GM23338 (cell line): ENCODE results near the gene THOP1. TPM values are rescaled to one million over a fixed set of nuclear protein-coding genes. Genes with fewer than 3 reads are reported as not detected.

Experiments
- ATAC-seq: fragments of 200-7000 bp; cut with Tn5 transposase; 3 replicates; pipeline ENCODE4 v1.9.1; 2020
- DNase-seq: peaks from one replicate; pipeline ENCODE4 v3.0.0-alpha.2; 2015; ENCODE audit warnings: low spot score
- H2AFZ ChIP-seq: fragments of 200-600 bp; sonication (generic); 2 replicates; pipeline ENCODE4 v1.8.0; 2016; ENCODE audit warnings: antibody characterized with exemption, mild to moderate bottlenecking, moderate library complexity
- H3F3A ChIP-seq: fragments of 200-600 bp; sonication (generic); replicated peaks from 2 replicates; pipeline ENCODE4 v1.8.0; 2017; ENCODE audit warnings: antibody characterized with exemption, mixed run types, low read depth
- H3K27ac ChIP-seq: fragments of 200-600 bp; sonication (generic); 2 replicates; pipeline ENCODE4 v1.6.1; 2016; ENCODE audit warnings: low read depth
- H3K27me3 ChIP-seq: fragments of 200-600 bp; sonication (generic); 2 replicates; pipeline ENCODE4 v1.8.0; 2016; ENCODE audit warnings: mild to moderate bottlenecking, mixed run types, moderate library complexity; ENCODE audit not compliant: insufficient read depth
- H3K36me3 ChIP-seq: fragments of 200-600 bp; sonication (generic); 2 replicates; pipeline ENCODE4 v1.8.0; 2016; ENCODE audit warnings: mild to moderate bottlenecking; ENCODE audit not compliant: insufficient read depth
- H3K4me1 ChIP-seq: fragments of 200-600 bp; sonication (generic); 2 replicates; pipeline ENCODE4 v1.8.0; 2016; ENCODE audit warnings: mild to moderate bottlenecking, moderate library complexity; ENCODE audit not compliant: insufficient read depth
- H3K4me2 ChIP-seq: fragments of 200-600 bp; sonication (generic); 2 replicates; pipeline ENCODE4 v1.7.1; 2017; ENCODE audit warnings: mixed run types
- H3K4me3 ChIP-seq: fragments of 200-600 bp; sonication (generic); 2 replicates; pipeline ENCODE4 v1.6.1; 2016; ENCODE audit warnings: mixed run types
- H3K79me2 ChIP-seq: fragments of 200-600 bp; sonication (generic); replicated peaks from 2 replicates; pipeline ENCODE4 v1.8.0; 2017; ENCODE audit warnings: mild to moderate bottlenecking; ENCODE audit not compliant: insufficient read depth
- H3K9me2 ChIP-seq: fragments of 200-600 bp; sonication (generic); 2 replicates; pipeline ENCODE4 v1.8.0; 2017; ENCODE audit not compliant: insufficient read depth
- H4K20me1 ChIP-seq: fragments of 200-600 bp; sonication (generic); replicated peaks from 2 replicates; pipeline ENCODE4 v1.8.0; 2017; ENCODE audit warnings: mild to moderate bottlenecking; ENCODE audit not compliant: insufficient read depth
- H3K27ac Mint-ChIP-seq: 2 replicates; pipeline ENCODE4 v1.8.0; 2020; ENCODE audit warnings: inconsistent platforms, mild to moderate bottlenecking, moderate library complexity, mixed read lengths
- H3K27me3 Mint-ChIP-seq: 3 replicates; pipeline ENCODE4 v1.8.0; 2022; ENCODE audit warnings: low read depth, mild to moderate bottlenecking, moderate library complexity, mixed read lengths, inconsistent platforms; ENCODE audit not compliant: insufficient read depth, poor library complexity
- H3K36me3 Mint-ChIP-seq: 3 replicates; pipeline ENCODE4 v1.8.0; 2021; ENCODE audit warnings: low read depth, mild to moderate bottlenecking, inconsistent platforms, moderate library complexity, mixed read lengths
- H3K4me1 Mint-ChIP-seq: 3 replicates; pipeline ENCODE4 v1.8.0; 2020; ENCODE audit warnings: mild to moderate bottlenecking, inconsistent platforms, mixed read lengths
- H3K4me3 Mint-ChIP-seq: 3 replicates; pipeline ENCODE4 v1.8.0; 2021; ENCODE audit warnings: moderate library complexity, mild to moderate bottlenecking, inconsistent platforms, mixed read lengths
- H3K9me3 Mint-ChIP-seq: 3 replicates; pipeline ENCODE4 v1.8.0; 2020; ENCODE audit warnings: moderate library complexity, mild to moderate bottlenecking, inconsistent platforms, mixed read lengths
- JUNB ChIP-seq: IDR thresholded peaks from one replicate; pipeline ENCODE4 v1.6.1; 2016; ENCODE audit warnings: antibody characterized with exemption; ENCODE audit not compliant: unreplicated experiment
- NANOG ChIP-seq: IDR thresholded peaks from 2 replicates; pipeline ENCODE4 v1.6.1; 2016; ENCODE audit warnings: antibody characterized with exemption, borderline replicate concordance
- POLR2AphosphoS5 ChIP-seq: IDR thresholded peaks from 2 replicates; pipeline ENCODE4 v1.6.1; 2016; ENCODE audit warnings: antibody characterized with exemption, low read depth
- STAT1 ChIP-seq: IDR thresholded peaks from one replicate; pipeline ENCODE4 v1.6.1; 2016; ENCODE audit warnings: antibody characterized with exemption; ENCODE audit not compliant: unreplicated experiment
- ZNF114 ChIP-seq: fragments of 250-450 bp; sonication (Bioruptor Pico); IDR thresholded peaks from 2 replicates; pipeline ENCODE4 v1.5.0; 2020; ENCODE audit warnings: mild to moderate bottlenecking, moderate library complexity
- polyA plus RNA-seq: library from polyadenylated mRNA; unstranded; fragments of >200 nt; fragmentation: Nextera tagmentation; extraction: Ambion mirVana; gene quantifications from 2 replicates; pipeline ENCODE4 v1.2.1, GENCODE V29; 2016
- total RNA-seq: library from RNA; depleted of rRNA; stranded (reverse); fragments of >200 nt; shearing (Covaris generic); gene quantifications from 2 replicates; pipeline ENCODE4 v1.2.3, GENCODE V29; 2014
- TF ChIP-seq, protein P1 (sequence below): fragments of 250-450 bp; sonication (Bioruptor Pico); IDR thresholded peaks from 2 replicates; pipeline ENCODE4 v1.5.0; 2020; ENCODE audit warnings: mild to moderate bottlenecking, moderate library complexity
- TF ChIP-seq, protein P2 (sequence below): IDR thresholded peaks from 2 replicates; pipeline ENCODE4 v1.6.1; 2016; ENCODE audit warnings: antibody characterized with exemption

The THOP1 gene
- total and polyA plus RNA-seq, 2 experiments from 2014 or later = 110 to 229 TPM

DNA sequence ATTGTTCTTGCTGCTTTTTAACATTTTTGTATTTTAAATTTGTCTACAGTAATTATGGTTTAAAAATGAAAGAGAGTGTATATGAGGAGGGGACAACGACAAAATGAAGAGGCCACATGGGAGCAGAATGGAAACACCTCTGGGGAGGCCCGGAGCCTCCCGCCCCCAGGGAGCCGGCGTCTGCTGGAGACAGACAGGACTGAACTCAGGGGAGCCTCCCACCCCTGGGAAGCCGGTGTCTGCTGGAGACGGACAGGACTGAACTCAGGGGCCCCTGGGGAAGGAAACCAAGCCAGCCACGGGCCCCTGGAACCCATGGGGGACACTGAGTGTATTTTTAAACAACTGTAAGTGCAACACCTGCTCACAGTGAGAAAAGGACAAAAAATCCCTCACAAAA, 28.8 kb upstream of the THOP1 start:
- DNase-seq = no peak

More for the DNA sequence above, 28.8 kb upstream of the THOP1 start:
- no peak overlapping the region for H3K27ac Mint-ChIP-seq
- no peaks in the 10 kb centered on the region for H3K9me2 ChIP-seq
- H3K4me2 ChIP-seq = no peak overlapping the region
- ATAC-seq = no peak
- H3K36me3 Mint-ChIP-seq = peaks cover 59% of the 10 kb centered on the region
- no peaks in the 10 kb centered on the region for H3K4me1 Mint-ChIP-seq
- H3K4me3 Mint-ChIP-seq = no peak overlapping the region
- H3K4me3 ChIP-seq = no peak overlapping the region
- no peak overlapping the region for H3K27ac ChIP-seq
- peaks cover 11% of the 10 kb centered on the region for H3K27me3 Mint-ChIP-seq
- no peak overlapping the region for H2AFZ ChIP-seq
- H4K20me1 ChIP-seq = no peaks in the 10 kb centered on the region; the same call in 1 of the 2 replicates
- H3K27me3 ChIP-seq = no peaks in the 10 kb centered on the region
- no peaks in the 10 kb centered on the region for H3K79me2 ChIP-seq
- TF ChIP-seq JUNB (no peak), POLR2AphosphoS5 (no peak), STAT1 (no peak), ZNF114 (no peak), NANOG (no peak)
- TF ChIP-seq, protein P1, sequence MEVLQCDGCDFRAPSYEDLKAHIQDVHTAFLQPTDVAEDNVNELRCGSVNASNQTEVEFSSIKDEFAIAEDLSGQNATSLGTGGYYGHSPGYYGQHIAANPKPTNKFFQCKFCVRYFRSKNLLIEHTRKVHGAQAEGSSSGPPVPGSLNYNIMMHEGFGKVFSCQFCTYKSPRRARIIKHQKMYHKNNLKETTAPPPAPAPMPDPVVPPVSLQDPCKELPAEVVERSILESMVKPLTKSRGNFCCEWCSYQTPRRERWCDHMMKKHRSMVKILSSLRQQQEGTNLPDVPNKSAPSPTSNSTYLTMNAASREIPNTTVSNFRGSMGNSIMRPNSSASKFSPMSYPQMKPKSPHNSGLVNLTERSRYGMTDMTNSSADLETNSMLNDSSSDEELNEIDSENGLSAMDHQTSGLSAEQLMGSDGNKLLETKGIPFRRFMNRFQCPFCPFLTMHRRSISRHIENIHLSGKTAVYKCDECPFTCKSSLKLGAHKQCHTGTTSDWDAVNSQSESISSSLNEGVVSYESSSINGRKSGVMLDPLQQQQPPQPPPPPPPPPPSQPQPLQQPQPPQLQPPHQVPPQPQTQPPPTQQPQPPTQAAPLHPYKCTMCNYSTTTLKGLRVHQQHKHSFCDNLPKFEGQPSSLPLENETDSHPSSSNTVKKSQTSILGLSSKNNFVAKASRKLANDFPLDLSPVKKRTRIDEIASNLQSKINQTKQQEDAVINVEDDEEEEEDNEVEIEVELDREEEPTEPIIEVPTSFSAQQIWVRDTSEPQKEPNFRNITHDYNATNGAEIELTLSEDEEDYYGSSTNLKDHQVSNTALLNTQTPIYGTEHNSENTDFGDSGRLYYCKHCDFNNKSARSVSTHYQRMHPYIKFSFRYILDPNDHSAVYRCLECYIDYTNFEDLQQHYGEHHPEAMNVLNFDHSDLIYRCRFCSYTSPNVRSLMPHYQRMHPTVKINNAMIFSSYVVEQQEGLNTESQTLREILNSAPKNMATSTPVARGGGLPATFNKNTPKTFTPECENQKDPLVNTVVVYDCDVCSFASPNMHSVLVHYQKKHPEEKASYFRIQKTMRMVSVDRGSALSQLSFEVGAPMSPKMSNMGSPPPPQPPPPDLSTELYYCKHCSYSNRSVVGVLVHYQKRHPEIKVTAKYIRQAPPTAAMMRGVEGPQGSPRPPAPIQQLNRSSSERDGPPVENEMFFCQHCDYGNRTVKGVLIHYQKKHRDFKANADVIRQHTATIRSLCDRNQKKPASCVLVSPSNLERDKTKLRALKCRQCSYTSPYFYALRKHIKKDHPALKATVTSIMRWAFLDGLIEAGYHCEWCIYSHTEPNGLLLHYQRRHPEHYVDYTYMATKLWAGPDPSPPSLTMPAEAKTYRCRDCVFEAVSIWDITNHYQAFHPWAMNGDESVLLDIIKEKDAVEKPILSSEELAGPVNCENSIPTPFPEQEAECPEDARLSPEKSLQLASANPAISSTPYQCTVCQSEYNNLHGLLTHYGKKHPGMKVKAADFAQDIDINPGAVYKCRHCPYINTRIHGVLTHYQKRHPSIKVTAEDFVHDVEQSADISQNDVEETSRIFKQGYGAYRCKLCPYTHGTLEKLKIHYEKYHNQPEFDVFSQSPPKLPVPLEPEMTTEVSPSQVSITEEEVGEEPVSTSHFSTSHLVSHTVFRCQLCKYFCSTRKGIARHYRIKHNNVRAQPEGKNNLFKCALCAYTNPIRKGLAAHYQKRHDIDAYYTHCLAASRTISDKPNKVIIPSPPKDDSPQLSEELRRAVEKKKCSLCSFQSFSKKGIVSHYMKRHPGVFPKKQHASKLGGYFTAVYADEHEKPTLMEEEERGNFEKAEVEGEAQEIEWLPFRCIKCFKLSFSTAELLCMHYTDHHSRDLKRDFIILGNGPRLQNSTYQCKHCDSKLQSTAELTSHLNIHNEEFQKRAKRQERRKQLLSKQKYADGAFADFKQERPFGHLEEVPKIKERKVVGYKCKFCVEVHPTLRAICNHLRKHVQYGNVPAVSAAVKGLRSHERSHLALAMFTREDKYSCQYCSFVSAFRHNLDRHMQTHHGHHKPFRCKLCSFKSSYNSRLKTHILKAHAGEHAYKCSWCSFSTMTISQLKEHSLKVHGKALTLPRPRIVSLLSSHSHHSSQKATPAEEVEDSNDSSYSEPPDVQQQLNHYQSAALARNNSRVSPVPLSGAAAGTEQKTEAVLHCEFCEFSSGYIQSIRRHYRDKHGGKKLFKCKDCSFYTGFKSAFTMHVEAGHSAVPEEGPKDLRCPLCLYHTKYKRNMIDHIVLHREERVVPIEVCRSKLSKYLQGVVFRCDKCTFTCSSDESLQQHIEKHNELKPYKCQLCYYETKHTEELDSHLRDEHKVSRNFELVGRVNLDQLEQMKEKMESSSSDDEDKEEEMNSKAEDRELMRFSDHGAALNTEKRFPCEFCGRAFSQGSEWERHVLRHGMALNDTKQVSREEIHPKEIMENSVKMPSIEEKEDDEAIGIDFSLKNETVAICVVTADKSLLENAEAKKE (CRISPR knock-in tag) = no peak
- TF ChIP-seq, protein P2, sequence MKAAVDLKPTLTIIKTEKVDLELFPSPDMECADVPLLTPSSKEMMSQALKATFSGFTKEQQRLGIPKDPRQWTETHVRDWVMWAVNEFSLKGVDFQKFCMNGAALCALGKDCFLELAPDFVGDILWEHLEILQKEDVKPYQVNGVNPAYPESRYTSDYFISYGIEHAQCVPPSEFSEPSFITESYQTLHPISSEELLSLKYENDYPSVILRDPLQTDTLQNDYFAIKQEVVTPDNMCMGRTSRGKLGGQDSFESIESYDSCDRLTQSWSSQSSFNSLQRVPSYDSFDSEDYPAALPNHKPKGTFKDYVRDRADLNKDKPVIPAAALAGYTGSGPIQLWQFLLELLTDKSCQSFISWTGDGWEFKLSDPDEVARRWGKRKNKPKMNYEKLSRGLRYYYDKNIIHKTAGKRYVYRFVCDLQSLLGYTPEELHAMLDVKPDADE = no peak
- H3K4me1 ChIP-seq = no peaks in the 10 kb centered on the region
- peaks cover 6% of the 10 kb centered on the region for H3K36me3 ChIP-seq
- H3K9me3 Mint-ChIP-seq = no peaks in the 10 kb centered on the region
- H3F3A ChIP-seq = no peaks in the 10 kb centered on the region
